Prostate gland (tissue), 2 donors: ENCODE results near the gene ARHGEF37. TPM values are rescaled to one million over a fixed set of nuclear protein-coding genes. Genes with fewer than 3 reads are reported as not detected.

Source experiments
- DNase-seq: peaks from one replicate; pipeline ENCODE4 v3.0.0-alpha.2; 2019; ENCODE audit warnings: low spot score
- H3K27ac ChIP-seq, 2 donors: fragments of 200-600 bp; sonication (generic); 2 replicates each; pipeline ENCODE4 v1.5.1; 2017 to 2019
- H3K27me3 ChIP-seq: fragments of 200-600 bp; sonication (generic); replicated peaks from 2 replicates; pipeline ENCODE4 v1.5.1; 2019; ENCODE audit not compliant: insufficient read depth
- H3K36me3 ChIP-seq, 2 donors: fragments of 200-600 bp; sonication (generic); 1 replicate in 1 of 2; 2 replicates in 1 of 2; pipeline versions ENCODE4 v1.5.1 to v1.8.1; 2017 to 2019
- H3K4me1 ChIP-seq: fragments of 200-600 bp; sonication (generic); replicated peaks from 2 replicates; pipeline ENCODE4 v1.5.1; 2019
- H3K4me3 ChIP-seq, 2 donors: fragments of 200-600 bp; sonication (generic); 2 replicates each; pipeline ENCODE4 v1.5.1; 2017 to 2019
- H3K9me3 ChIP-seq: fragments of 200-600 bp; sonication (generic); 2 replicates; pipeline ENCODE4 v1.5.1; 2017
- CTCF ChIP-seq, 4 experiments: fragments of 200-600 bp in 2 of 4; fragments of 450-650 bp in 2 of 4; sonication (generic) in 2 of 4; IDR thresholded peaks; 1 replicate in 3 of 4; 2 replicates in 1 of 4; pipeline ENCODE4 v1.5.1; 2016 to 2019; ENCODE audit warnings: antibody characterized with exemption in 4 of 4, mild to moderate bottlenecking in 2 of 4, moderate library complexity in 2 of 4
- POLR2A ChIP-seq: fragments of 450-650 bp; IDR thresholded peaks from one replicate; pipeline ENCODE4 v1.6.1; 2016; ENCODE audit warnings: antibody characterized with exemption, mild to moderate bottlenecking
- POLR2AphosphoS5 ChIP-seq: sonication (generic); formaldehyde crosslinking; IDR thresholded peaks from one replicate; pipeline ENCODE4 v1.6.1; 2017; ENCODE audit warnings: antibody characterized with exemption
- WGBS: methylation state at CpG from one replicate; pipeline ENCODE4 v1.1.5; 2018; 5-methylcytosine and 5-hydroxymethylcytosine counted together
- intact Hi-C: fragments of 100-400 bp; cut with DNase I; formaldehyde crosslinking; loops from one replicate; pipeline ENCODE4 v1.14.2; 2022
- small RNA-seq, 2 donors: library from RNA; depleted of rRNA; stranded (forward); fragments of <200 nt; gene quantifications; one replicate each; pipeline ENCODE3, GENCODE V24; 2016
- total RNA-seq, 2 donors: library from RNA; depleted of rRNA; stranded (reverse); fragments of >200 nt; gene quantifications; one replicate each; pipeline ENCODE4 v1.1.0, GENCODE V29; 2016

The ARHGEF37 gene
- total RNA-seq, 2 donors from 2014 or later: 50.4 to 61.1 TPM

DNA sequence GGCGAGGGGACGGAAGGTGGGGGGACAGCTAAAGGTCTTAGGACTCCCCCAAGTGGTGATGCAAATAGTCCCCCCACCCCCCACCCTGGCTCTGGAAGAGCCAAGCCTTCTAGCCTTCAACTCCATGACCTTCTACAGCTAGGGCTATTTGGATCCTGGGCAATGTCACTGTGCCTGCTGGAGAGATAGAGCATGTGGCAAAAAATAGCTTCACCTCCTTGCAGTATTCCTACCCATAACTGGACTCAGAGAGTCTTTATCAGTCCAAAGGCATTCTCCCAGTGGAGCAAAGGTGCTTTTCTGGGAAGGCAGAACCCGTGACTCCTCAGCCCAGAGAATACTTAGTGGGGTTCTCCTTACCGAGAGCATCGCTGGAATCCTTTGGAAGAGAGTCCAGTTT is 100.0 kb downstream of the ARHGEF37 start:
- no peak overlapping the region for H3K4me3 ChIP-seq
- no peaks in the 10 kb centered on the region for H3K27me3 ChIP-seq
- no peaks in the 10 kb centered on the region for H3K4me1 ChIP-seq
- H3K9me3 ChIP-seq: no peaks in the 10 kb centered on the region
- H3K36me3 ChIP-seq: no peaks in the 10 kb centered on the region
- H3K27ac ChIP-seq: no peak overlapping the region
- no peak for DNase-seq
- intact Hi-C loops: no loop called here
- 90% methylated on average over 5 of the region's 5 CpGs for WGBS
- TF ChIP-seq POLR2AphosphoS5 (no peak), POLR2A (no peak), CTCF (IDR thresholded peaks at IDR 0.05) (no peak)

DNA sequence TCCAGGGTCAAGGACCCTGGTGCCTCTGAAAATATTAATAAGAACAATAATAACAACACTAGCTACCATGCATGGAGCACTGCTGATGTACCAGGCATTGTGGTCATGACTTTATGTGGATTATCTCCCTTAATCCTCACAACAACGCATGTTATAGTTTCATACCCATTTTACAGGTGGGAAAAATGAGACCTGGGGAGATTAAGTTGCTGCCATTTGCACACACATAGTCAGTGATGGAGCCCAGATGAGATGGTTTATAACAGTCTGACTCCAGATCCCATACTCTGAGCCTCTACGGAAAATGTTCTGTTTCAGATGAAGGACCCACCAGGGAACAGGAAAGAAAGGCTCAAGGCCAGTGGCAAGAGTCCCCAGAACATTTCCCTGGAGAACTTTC is 100.6 kb downstream of the ARHGEF37 start:
- Histone ChIP-seq H3K4me3 (no peak overlapping the region), H3K9me3 (no peaks in the 10 kb centered on the region), H3K4me1 (no peaks in the 10 kb centered on the region), H3K27ac (no peak overlapping the region), H3K36me3 (no peaks in the 10 kb centered on the region), H3K27me3 (no peaks in the 10 kb centered on the region)
- WGBS: 96% methylated on average over 2 of the region's 2 CpGs
- DNase-seq: no peak
- TF ChIP-seq POLR2AphosphoS5: no peak
- intact Hi-C loops: no loop called here

- Histone ChIP-seq H3K27ac (no peak overlapping the region), H3K27me3 (no peaks in the 10 kb centered on the region), H3K9me3 (no peaks in the 10 kb centered on the region), H3K4me3 (no peak overlapping the region), H3K36me3 (no peaks in the 10 kb centered on the region), H3K4me1 (no peaks in the 10 kb centered on the region)
- no peak for DNase-seq
- no peak for TF ChIP-seq CTCF (IDR thresholded peaks at IDR 0.05)
- TF ChIP-seq POLR2A: no peak
- TF ChIP-seq POLR2AphosphoS5: no peak
- 60% methylated on average over 9 of the region's 9 CpGs for WGBS
- intact Hi-C loops: no loop called here
Measured at GRCh38 chr5:149682532-149683075, 101.3 kb downstream of the ARHGEF37 start.

GRCh38 chr5:149683964-149684363 is 102.7 kb downstream of the ARHGEF37 start:
- 77% methylated on average over 6 of the region's 6 CpGs for WGBS
- intact Hi-C loops: no loop called here
- H3K27me3 ChIP-seq: no peaks in the 10 kb centered on the region
- no peak for TF ChIP-seq POLR2A
- TF ChIP-seq CTCF (IDR thresholded peaks at IDR 0.05): no peak
- no peak for TF ChIP-seq POLR2AphosphoS5
- H3K9me3 ChIP-seq: no peaks in the 10 kb centered on the region
- no peak overlapping the region for H3K4me3 ChIP-seq
- no peak overlapping the region for H3K27ac ChIP-seq
- no peak for DNase-seq
- H3K4me1 ChIP-seq: no peaks in the 10 kb centered on the region
- H3K36me3 ChIP-seq: no peaks in the 10 kb centered on the region

DNA sequence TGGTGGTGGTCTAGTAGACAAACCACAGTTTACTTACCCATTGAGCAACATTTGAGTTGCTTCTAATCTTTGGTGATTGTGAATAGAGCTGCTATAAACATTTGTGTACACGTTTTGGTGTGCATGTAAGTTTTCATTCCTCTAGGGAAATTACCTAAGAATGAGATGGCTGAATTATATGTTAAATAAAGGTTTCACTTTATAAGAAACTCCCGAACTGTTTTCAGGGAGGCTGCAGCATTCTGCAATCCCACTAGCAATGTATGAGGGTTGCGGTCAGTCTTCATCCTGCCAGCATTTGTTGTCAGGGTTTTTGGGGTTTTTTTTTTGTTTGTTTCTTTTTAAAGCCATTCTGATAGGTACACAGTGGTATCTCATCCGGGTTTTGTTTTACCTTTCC is 103.1 kb downstream of the ARHGEF37 start:
- intact Hi-C loops: no loop called here
- no peaks in the 10 kb centered on the region for H3K27me3 ChIP-seq
- H3K4me1 ChIP-seq: no peaks in the 10 kb centered on the region
- no peak overlapping the region for H3K27ac ChIP-seq
- no peaks in the 10 kb centered on the region for H3K36me3 ChIP-seq
- H3K9me3 ChIP-seq: no peaks in the 10 kb centered on the region
- no peak for DNase-seq
- TF ChIP-seq POLR2AphosphoS5 (no peak), POLR2A (no peak), CTCF (IDR thresholded peaks at IDR 0.05) (no peak)
- 65% methylated on average over 4 of the region's 4 CpGs for WGBS
- H3K4me3 ChIP-seq: no peak overlapping the region

Small RNAs within 50 kb of the gene (small RNA-seq; reads per million reads assigned to genes)
- gene RNU6-588P: 0 reads per million in 2 donors

Other genes with a start within 250 kb of the ARHGEF37 start
- gene GRPEL2, start 236.0 kb upstream of the ARHGEF37 start, total RNA-seq: 10 to 100 TPM; 11.1 to 12.0 TPM
- gene PCYOX1L, start 223.5 kb upstream of the ARHGEF37 start, total RNA-seq: 10 to 100 TPM in 1 of 2 donors, 1 to 10 TPM in 1; 7.7 to 20.7 TPM
- gene IL17B, start 202.2 kb upstream of the ARHGEF37 start, total RNA-seq: 1 to 10 TPM in 1 of 2 donors, not detected in 1; 9.3 TPM
- 100 to 1,000 TPM; 219 to 269 TPM for gene CSNK1A1, start 30.1 kb upstream of the ARHGEF37 start, total RNA-seq
- gene PPARGC1B, start 148.8 kb downstream of the ARHGEF37 start, total RNA-seq: 1 to 10 TPM; 4.2 to 5.8 TPM